ENCODE data around the gene REEP3. TPM values are rescaled to one million over a fixed set of nuclear protein-coding genes. Genes with fewer than 3 reads are reported as not detected.

The REEP3 gene
- total RNA-seq, 2 donors from 2014 or later = 30.7 to 33.0 TPM

- Mint-ChIP-seq H3K27me3 (ENCODE audit: insufficient read depth) (no peaks in the 10 kb centered on the region), H3K36me3 (ENCODE audit: low read depth) (no peaks in the 10 kb centered on the region), H3K4me1 (no peaks in the 10 kb centered on the region), H3K9me3 (no peaks in the 10 kb centered on the region), H3K4me3 (no peak overlapping the region), H3K27ac (no peak overlapping the region)
- H3K27me3 ChIP-seq (ENCODE audit: control insufficient read depth, insufficient read depth, low read length, poor library complexity, severe bottlenecking) = no peaks in the 10 kb centered on the region
- H3K4me1 ChIP-seq (ENCODE audit: control insufficient read depth, insufficient read depth, low read length) = no peaks in the 10 kb centered on the region
- H3K4me3 ChIP-seq (ENCODE audit: low read length) = no peak overlapping the region
- no peak overlapping the region for H3K9ac ChIP-seq (ENCODE audit: extremely low read depth, low read length, poor library complexity, severe bottlenecking)
- no peak for TF ChIP-seq CTCF (conservative IDR thresholded peaks at IDR 0.05)
- peaks cover 5% of the 10 kb centered on the region for H3K36me3 ChIP-seq (ENCODE audit: control insufficient read depth, insufficient read depth, low read length)
- no peak for DNase-seq
- H3K27ac ChIP-seq (ENCODE audit: low read depth, low read length) = no peak overlapping the region
- H3K9me3 ChIP-seq (ENCODE audit: control insufficient read depth, low read length) = no peaks in the 10 kb centered on the region
Observed at GRCh38 chr10:63536698-63537097, 15.5 kb downstream of the REEP3 start.

- H3K4me1 ChIP-seq (ENCODE audit: control insufficient read depth, insufficient read depth, low read length) = no peaks in the 10 kb centered on the region
- DNase-seq = no peak
- H3K9me3 Mint-ChIP-seq = no peaks in the 10 kb centered on the region
- no peak overlapping the region for H3K4me3 ChIP-seq (ENCODE audit: low read length)
- no peaks in the 10 kb centered on the region for H3K27me3 Mint-ChIP-seq (ENCODE audit: insufficient read depth)
- H3K27ac ChIP-seq (ENCODE audit: low read depth, low read length) = no peak overlapping the region
- 74 to 88% methylated on average over 3 of the region's 3 CpGs for WGBS, 2 experiments (ENCODE audit: insufficient coverage in 1 of 2, insufficient read length in 1 of 2)
- H3K4me1 Mint-ChIP-seq = no peaks in the 10 kb centered on the region
- H3K36me3 ChIP-seq (ENCODE audit: control insufficient read depth, insufficient read depth, low read length) = peaks cover 5% of the 10 kb centered on the region
- H3K9ac ChIP-seq (ENCODE audit: extremely low read depth, low read length, poor library complexity, severe bottlenecking) = no peak overlapping the region
- no peaks in the 10 kb centered on the region for H3K27me3 ChIP-seq (ENCODE audit: control insufficient read depth, insufficient read depth, low read length, poor library complexity, severe bottlenecking)
- no peak overlapping the region for H3K27ac Mint-ChIP-seq
- TF ChIP-seq CTCF (conservative IDR thresholded peaks at IDR 0.05) = no peak
- no peaks in the 10 kb centered on the region for H3K36me3 Mint-ChIP-seq (ENCODE audit: low read depth)
- no peaks in the 10 kb centered on the region for H3K9me3 ChIP-seq (ENCODE audit: control insufficient read depth, low read length)
- H3K4me3 Mint-ChIP-seq = no peak overlapping the region
Observed at GRCh38 chr10:63537536-63537935, 16.3 kb downstream of the REEP3 start.

- no peaks in the 10 kb centered on the region for H3K9me3 Mint-ChIP-seq
- H3K4me3 Mint-ChIP-seq = no peak overlapping the region
- Histone ChIP-seq H3K27me3 (ENCODE audit: control insufficient read depth, insufficient read depth, low read length, poor library complexity, severe bottlenecking) (no peaks in the 10 kb centered on the region), H3K9ac (ENCODE audit: extremely low read depth, low read length, poor library complexity, severe bottlenecking) (no peak overlapping the region), H3K36me3 (ENCODE audit: control insufficient read depth, insufficient read depth, low read length) (no peaks in the 10 kb centered on the region), H3K4me3 (ENCODE audit: low read length) (no peak overlapping the region), H3K4me1 (ENCODE audit: control insufficient read depth, insufficient read depth, low read length) (no peaks in the 10 kb centered on the region), H3K9me3 (ENCODE audit: control insufficient read depth, low read length) (no peaks in the 10 kb centered on the region), H3K27ac (ENCODE audit: low read depth, low read length) (no peak overlapping the region)
- no peak for DNase-seq
- no peaks in the 10 kb centered on the region for H3K27me3 Mint-ChIP-seq (ENCODE audit: insufficient read depth)
- H3K36me3 Mint-ChIP-seq (ENCODE audit: low read depth) = no peaks in the 10 kb centered on the region
- TF ChIP-seq CTCF (conservative IDR thresholded peaks at IDR 0.05) = no peak
- no peak overlapping the region for H3K27ac Mint-ChIP-seq
- H3K4me1 Mint-ChIP-seq = peaks cover 9% of the 10 kb centered on the region
- 91% methylated on average over 2 of the region's 2 CpGs; no CpG with 5 or more reads in 1 of the 2 experiments for WGBS, 2 experiments (ENCODE audit: insufficient coverage in 1 of 2, insufficient read length in 1 of 2)
Observed at GRCh38 chr10:63539377-63539776, 18.2 kb downstream of the REEP3 start.
